Activated CD8-positive, alpha-beta memory T cell treated with anti-CD3 and anti-CD28 coated beads, Interleukin-2, amount 50 U/mL, for 24 hours (primary cell): ENCODE results near the gene CORIN.
"Not testable (repeated sequence)": the region's sequence is repeated elsewhere in the genome, so short reads cannot be mapped to it uniquely, and the experiment has no call there.

Source experiments
- DNase-seq: peaks from one replicate; pipeline ENCODE4 v3.0.0-alpha.2; 2020; ENCODE audit errors: extremely low read depth

The CORIN gene

GRCh38 chr4:47774079-47774478 lies 63.8 kb downstream of the CORIN start:
- no peak for DNase-seq

DNA sequence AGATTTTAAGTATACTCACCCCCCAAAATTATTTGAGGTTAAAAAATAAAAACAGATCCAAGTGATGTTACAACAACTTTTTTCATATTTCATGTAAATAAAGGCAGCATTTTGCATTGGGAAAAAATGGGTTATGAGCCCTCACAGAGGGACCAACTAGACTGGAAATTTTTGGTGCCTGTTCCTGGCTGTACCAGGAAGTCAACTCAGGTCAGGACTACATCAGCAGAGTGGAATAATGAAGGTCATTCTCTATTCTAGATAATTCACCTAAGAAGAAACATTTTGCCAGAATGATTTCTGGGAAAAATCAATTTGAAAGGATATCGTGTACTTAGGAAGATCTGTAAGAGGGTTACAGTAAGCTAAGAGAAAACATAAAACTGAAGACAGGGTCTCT lies 66.8 kb downstream of the CORIN start:
- DNase-seq: no peak

DNA sequence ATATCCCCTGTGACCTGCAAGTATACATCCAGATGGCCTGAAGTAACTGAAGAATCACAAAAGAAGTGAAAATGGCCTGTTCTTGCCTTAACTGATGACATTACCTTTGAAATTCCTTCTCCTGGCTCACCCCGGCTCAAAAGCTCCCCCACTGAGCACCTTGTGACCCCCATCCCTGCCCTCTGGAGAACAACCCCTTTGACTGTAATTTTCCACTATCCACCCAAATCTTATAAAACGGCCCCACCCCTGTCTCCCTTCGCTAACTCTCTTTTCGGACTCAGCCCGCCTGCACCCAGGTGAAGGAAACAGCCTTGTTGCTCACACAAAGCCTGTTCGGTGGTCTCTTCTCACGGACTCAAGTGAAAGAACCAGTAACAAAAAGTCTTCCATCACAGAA lies 69.9 kb downstream of the CORIN start:
- DNase-seq: not testable (repeated sequence)

DNA sequence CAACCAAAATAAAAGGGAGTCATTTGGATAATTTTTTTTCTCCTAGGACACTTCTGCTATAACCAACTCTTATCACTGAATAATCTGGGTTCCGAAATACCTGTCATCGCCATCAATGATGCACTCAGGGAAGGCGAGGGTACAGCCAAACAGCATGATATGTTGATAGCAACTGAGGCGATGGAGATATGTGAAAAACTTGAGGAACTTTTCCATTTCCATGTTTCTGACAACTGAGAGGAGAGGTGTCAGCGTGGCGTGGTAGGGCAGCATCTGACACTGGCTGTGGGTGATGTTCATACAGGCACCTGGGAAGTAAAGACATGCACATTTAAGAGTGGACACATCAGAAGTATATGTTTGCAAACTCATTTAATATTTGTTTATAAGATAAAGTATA lies 74.6 kb downstream of the CORIN start:
- DNase-seq: no peak

DNA sequence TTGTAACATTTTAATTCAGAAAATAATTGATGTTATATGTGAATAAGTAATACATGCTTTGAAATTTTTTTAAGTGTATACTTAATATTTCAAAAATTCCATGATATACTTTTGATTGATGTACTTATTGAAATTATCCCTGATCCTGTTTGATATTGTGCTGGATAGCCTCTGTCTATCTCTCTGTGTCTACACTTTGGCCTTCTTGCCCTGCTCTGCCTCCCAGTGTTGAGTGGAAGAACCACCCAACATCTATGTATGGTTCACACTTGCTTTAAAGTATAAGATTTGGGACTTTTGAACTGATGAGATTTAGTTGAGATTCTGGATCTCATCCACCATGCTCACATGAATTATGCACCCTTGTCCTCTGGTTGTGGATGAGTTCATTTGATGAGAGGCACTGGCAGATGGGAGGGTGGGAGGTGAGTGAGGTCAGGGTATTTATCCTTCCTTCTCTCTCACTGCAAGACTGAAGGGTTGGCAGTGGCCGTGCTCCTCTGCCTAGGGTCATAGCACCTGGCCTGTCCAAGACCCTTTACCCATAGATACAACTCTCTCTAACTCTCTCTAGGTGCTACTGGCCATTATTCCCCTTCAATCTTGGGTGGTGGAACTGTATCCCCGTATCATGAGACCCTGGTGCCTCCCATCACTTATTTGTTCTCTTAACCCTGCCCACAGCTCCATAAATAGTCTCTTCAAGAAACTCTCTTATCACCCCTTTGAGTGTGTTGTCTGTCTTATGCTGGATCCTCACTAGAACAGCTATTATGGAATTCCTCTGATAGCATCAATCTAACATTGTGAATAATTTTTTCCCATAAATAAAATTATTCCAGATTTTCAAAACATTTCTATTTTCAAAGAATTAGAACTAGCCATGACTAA lies 75.2 kb downstream of the CORIN start:
- no peak for DNase-seq

- not testable (repeated sequence) for DNase-seq
Observed at GRCh38 chr4:47753316-47753715, 84.6 kb downstream of the CORIN start.

GRCh38 chr4:47752214-47752613 lies 85.7 kb downstream of the CORIN start:
- DNase-seq: no peak

GRCh38 chr4:47750788-47751187 lies 87.1 kb downstream of the CORIN start:
- no peak for DNase-seq

DNA sequence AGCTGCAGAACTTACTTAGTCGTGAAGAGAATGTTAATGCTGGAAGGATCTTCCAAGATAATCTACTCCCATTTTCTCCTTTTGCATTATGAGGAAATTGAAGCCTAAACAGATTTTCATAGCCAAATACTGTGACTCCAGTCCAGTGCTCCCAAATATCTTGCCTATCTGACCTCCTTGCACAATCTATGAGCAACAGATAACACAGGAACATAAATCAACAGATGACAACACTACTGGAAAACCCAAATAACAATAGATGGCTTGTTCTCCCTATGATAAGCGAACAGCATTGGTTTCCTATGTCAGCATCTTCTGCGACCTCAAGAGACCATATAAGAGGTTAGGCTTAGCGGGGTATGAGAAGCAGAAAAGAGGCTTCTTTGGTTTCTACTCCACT lies 88.0 kb downstream of the CORIN start:
- no peak for DNase-seq

GRCh38 chr4:47749060-47749459 lies 88.8 kb downstream of the CORIN start:
- DNase-seq: no peak

GRCh38 chr4:47747846-47748494 lies 89.9 kb downstream of the CORIN start:
- DNase-seq: no peak

DNA sequence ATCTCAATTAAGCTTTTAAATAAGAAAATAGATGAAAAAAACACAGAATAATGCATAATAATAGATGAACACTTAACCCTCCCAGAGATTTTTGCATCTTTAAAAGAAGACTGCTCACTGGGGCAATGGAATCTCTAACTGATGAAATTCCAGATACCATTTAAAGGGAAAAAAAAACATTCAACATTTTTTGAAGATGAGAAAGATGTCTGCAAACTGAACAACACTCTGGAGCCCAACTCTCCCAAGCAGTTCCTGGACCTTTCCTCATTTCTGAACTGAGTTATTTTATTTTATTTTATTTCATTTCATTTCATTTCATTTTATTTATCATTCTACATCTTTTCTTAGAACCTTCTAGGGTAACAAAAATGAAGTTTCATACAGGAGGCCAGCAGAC lies 90.7 kb downstream of the CORIN start:
- DNase-seq: no peak

GRCh38 chr4:47746122-47746521 lies 91.7 kb downstream of the CORIN start:
- DNase-seq: no peak

DNA sequence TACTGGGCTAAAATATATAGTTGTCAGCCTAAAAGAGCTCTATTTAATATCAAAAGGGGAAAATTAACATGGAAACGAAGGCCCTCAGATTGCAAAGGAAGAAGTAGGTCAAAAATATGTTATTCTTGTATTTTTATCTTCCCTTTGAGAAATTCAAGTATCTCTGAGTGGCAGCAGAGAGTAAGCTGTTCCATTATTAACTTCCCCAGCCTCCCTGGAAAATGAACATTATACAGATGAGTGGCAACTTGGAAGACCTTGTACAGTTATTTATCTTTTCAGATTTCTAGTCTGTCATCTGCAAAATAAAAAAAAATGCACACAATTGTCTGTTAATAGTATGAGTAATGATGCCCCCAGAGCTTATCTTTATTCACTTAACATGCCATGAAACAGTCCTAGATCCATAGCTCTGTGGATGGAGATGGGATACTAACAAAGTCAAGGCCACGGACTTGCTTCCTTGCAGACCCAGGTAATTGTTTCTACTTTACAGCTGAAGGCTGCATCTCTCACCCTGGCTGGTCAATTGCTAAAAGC lies 93.0 kb downstream of the CORIN start:
- DNase-seq: no peak

GRCh38 chr4:47744253-47744652 lies 93.6 kb downstream of the CORIN start:
- DNase-seq: no peak

GRCh38 chr4:47741200-47741599 lies 96.7 kb downstream of the CORIN start:
- DNase-seq: no peak

DNA sequence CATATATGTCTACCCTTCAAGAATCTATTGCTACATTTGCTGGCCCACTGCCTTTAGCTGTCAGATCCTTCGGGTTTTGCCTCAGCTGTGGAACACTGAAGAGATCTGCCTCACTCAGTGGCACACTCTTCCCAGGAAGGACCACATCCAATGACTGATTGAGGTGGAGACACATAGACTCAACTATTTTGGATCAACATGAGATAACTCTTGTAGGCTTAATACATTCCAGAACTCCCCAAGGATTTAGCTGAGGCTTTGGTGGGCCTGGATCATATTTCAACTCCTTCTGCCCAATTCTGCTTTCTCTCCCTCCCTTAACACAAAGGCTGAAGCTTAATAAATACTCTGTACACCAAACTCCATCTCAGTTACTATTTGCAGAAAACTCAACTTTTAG lies 100.5 kb downstream of the CORIN start:
- no peak for DNase-seq

DNA sequence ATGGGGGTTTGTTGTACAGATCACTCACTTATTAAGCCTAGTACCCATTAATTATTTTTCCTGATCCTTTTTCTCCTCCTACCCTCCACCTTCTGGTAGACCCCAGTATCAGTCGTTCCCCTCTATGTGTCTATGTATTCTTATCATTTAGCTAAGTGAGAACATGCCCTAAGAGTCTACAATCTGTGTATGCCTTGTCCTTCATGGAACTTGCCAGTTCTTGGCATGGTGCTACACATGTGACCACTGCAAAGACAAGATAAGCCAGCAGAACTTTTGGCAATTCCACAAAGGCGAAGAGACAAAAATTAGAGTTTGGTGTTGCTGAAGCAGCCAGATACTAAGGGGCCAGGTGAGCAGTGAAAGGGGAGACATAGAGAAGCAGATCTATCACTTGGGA lies 101.3 kb downstream of the CORIN start:
- no peak for DNase-seq

GRCh38 chr4:47736146-47736545 lies 101.7 kb downstream of the CORIN start:
- DNase-seq: no peak

DNA sequence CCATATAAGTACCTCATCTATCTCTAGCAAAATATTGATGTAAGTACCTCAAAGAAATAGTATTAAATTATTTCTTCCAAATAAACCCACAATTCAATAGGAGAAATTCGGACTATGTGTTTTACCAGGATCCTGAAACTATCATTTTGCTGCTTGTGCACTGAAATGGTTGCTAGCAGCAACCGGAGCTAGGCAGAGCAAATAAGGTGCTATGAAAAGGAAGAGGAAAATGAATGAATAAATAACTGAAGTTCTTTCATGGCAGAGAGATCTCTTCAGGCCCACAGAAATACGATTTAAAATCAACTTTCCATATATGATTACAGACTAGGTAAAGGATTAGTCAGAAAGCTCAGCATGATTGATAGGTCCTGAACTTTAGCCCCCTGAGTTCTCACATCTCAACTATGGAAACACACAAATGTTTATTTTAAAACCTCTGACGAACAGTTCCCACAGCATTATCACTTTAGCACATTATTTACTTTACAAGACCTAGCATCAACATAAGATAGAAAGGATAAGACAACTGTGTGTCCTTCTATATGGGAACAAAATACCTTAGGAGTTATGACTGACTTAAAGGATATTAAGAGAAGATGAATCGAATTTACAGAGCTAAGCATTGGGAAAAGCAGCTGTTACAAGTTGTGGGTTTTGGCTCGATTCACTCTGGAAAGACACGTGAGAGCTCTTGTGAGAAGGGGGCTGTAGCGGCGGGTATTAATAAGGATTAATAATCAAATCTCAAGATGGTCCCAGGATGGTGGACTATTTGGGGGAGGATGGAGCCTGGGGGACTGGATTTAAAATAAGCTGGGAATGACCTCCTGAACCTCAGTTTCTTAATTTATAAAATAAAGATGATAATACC lies 104.3 kb downstream of the CORIN start:
- DNase-seq: no peak

DNA sequence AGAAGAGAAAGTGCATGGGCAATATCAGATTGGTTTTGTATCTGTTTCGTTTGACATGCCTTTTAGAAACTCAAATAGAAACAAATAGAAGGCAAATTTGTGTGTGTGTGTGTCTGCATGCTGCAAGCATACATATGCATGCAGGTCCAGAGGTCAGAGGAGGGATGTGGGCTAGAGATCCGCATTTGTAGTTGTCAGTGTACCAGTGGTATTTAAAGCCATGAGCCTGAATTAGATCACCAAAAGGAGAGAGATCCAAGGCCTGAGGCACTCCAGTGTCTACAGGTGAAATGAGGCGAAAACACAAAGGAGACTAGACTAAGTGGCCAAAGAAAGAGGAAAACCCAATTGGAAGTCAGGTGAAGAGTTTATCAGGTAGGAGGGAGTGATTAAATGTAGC lies 106.7 kb downstream of the CORIN start:
- no peak for DNase-seq

GRCh38 chr4:47729131-47729680 lies 108.7 kb downstream of the CORIN start:
- no peak for DNase-seq
